Liver (tissue), 9 donors: Measurements from ENCODE around the gene AS3MT. TPM values are rescaled to one million over a fixed set of nuclear protein-coding genes. Genes with fewer than 3 reads are reported as not detected.

Experiments
- DNase-seq: peaks from one replicate; pipeline ENCODE4 v3.0.0-alpha.2; 2017; ENCODE audit warnings: low spot score
- H3K27ac ChIP-seq, 2 donors: one replicate each; pipeline ENCODE4 v1.7.0; 2013; ENCODE audit warnings: inconsistent platforms in 2 of 2, low read length in 2 of 2, control low read depth in 1 of 2, low read depth in 1 of 2, mild to moderate bottlenecking in 1 of 2
- H3K27me3 ChIP-seq, 4 donors: one replicate each; pipeline versions ENCODE4 v1.6.1 to v1.7.0; 2013; ENCODE audit warnings: low read length in 3 of 4, inconsistent platforms in 1 of 4, mild to moderate bottlenecking in 1 of 4, moderate library complexity in 1 of 4; ENCODE audit not compliant: control insufficient read depth in 4 of 4, insufficient read depth in 4 of 4
- H3K36me3 ChIP-seq, 4 donors: one replicate each; pipeline versions ENCODE4 v1.6.1 to v1.7.0; 2013; ENCODE audit warnings: low read length in 3 of 4, mild to moderate bottlenecking in 3 of 4, low read depth in 1 of 4, moderate library complexity in 1 of 4; ENCODE audit not compliant: control insufficient read depth in 4 of 4, insufficient read depth in 3 of 4
- H3K4me1 ChIP-seq, 4 donors: one replicate each; pipeline versions ENCODE4 v1.6.1 to v1.7.0; 2013; ENCODE audit warnings: low read length in 3 of 4, mild to moderate bottlenecking in 3 of 4, moderate library complexity in 1 of 4; ENCODE audit not compliant: control insufficient read depth in 4 of 4, insufficient read depth in 4 of 4
- H3K4me3 ChIP-seq, 3 donors: one replicate each; pipeline versions ENCODE4 v1.6.1 to v1.7.0; 2013; ENCODE audit warnings: low read length in 3 of 3, control low read depth in 1 of 3, low read depth in 1 of 3, mild to moderate bottlenecking in 1 of 3
- H3K9ac ChIP-seq, 2 donors: one replicate each; pipeline ENCODE4 v1.7.0; 2013; ENCODE audit warnings: low read length in 2 of 2, mild to moderate bottlenecking in 2 of 2, moderate library complexity in 2 of 2, control low read depth in 1 of 2, low read depth in 1 of 2
- H3K9me3 ChIP-seq, 4 donors: one replicate each; pipeline versions ENCODE4 v1.6.1 to v1.7.0; 2013; ENCODE audit warnings: low read length in 3 of 4; ENCODE audit not compliant: control insufficient read depth in 4 of 4
- EGR1 ChIP-seq, 2 donors: IDR thresholded peaks; 2 replicates each; pipeline ENCODE4 v1.6.1; 2016 to 2018; ENCODE audit warnings: antibody characterized with exemption in 2 of 2, low read depth in 2 of 2
- FOXA2 ChIP-seq: IDR thresholded peaks from 2 replicates; pipeline ENCODE4 v1.6.1; 2016; ENCODE audit warnings: antibody characterized with exemption
- GABPA ChIP-seq, 2 donors: IDR thresholded peaks in 1 of 2; conservative IDR thresholded peaks in 1 of 2; 2 replicates each; pipeline ENCODE4 v1.6.1; 2016; ENCODE audit warnings: antibody characterized with exemption in 2 of 2, mild to moderate bottlenecking in 1 of 2, moderate library complexity in 1 of 2
- HNF4A ChIP-seq, 2 donors: conservative IDR thresholded peaks; 2 replicates each; pipeline ENCODE4 v1.6.1; 2016; ENCODE audit warnings: antibody characterized with exemption in 2 of 2, mild to moderate bottlenecking in 2 of 2
- JUND ChIP-seq, 2 donors: IDR thresholded peaks; 2 replicates each; pipeline ENCODE4 v1.6.1; 2016; ENCODE audit warnings: antibody characterized with exemption in 2 of 2
- NR2F2 ChIP-seq: IDR thresholded peaks from 2 replicates; pipeline ENCODE4 v1.6.1; 2016; ENCODE audit warnings: antibody characterized with exemption
- RAD21 ChIP-seq, 2 donors: IDR thresholded peaks; 2 replicates each; pipeline ENCODE4 v1.6.1; 2016; ENCODE audit warnings: antibody characterized with exemption in 2 of 2, mild to moderate bottlenecking in 2 of 2
- RXRA ChIP-seq, 2 donors: IDR thresholded peaks; 2 replicates each; pipeline ENCODE4 v1.6.1; 2017 to 2018; ENCODE audit warnings: antibody characterized with exemption in 2 of 2, mild to moderate bottlenecking in 1 of 2
- SP1 ChIP-seq: IDR thresholded peaks from 2 replicates; pipeline ENCODE4 v1.6.1; 2018; ENCODE audit warnings: antibody characterized with exemption, mild to moderate bottlenecking
- TAF1 ChIP-seq: conservative IDR thresholded peaks from 2 replicates; pipeline ENCODE4 v1.6.1; 2016; ENCODE audit warnings: antibody characterized with exemption, mild to moderate bottlenecking
- YY1 ChIP-seq: IDR thresholded peaks from 2 replicates; pipeline ENCODE4 v1.6.1; 2016; ENCODE audit warnings: antibody characterized with exemption, mild to moderate bottlenecking
- WGBS: extraction: QIAGEN DNeasy Blood & Tissue Kit; methylation state at CpG from one replicate; pipeline ENCODE4 v1.1.7; 2013; 5-methylcytosine and 5-hydroxymethylcytosine counted together
- polyA plus RNA-seq, 2 donors: library from polyadenylated mRNA; stranded (reverse) in 1 of 2; unstranded in 1 of 2; fragments of 200-250 nt in 1 of 2; fragments of >200 nt in 1 of 2; fragmentation: Nextera tagmentation in 1 of 2; extraction: Ambion mirVana in 1 of 2; gene quantifications; one replicate each; pipeline versions ENCODE4 v1.2.1 to v1.2.3, GENCODE V29; 2013 to 2015
- total RNA-seq, 2 donors: library from RNA; depleted of rRNA; stranded (reverse); fragments of >200 nt; gene quantifications; one replicate each; pipeline ENCODE4 v1.2.3, GENCODE V29; 2014
- TF ChIP-seq, protein P1 (sequence below): fragments of 150-350 bp; IDR thresholded peaks from 2 replicates; pipeline ENCODE4 v1.5.1; 2017; ENCODE audit warnings: improper control_type of control experiment, low read depth, low read length; ENCODE audit not compliant: missing input control
- TF ChIP-seq, protein P2 (sequence below): IDR thresholded peaks from 2 replicates; pipeline ENCODE4 v1.6.1; 2016; ENCODE audit warnings: antibody characterized with exemption, mild to moderate bottlenecking
- TF ChIP-seq, protein P3 (sequence below): IDR thresholded peaks from 2 replicates; pipeline ENCODE4 v1.6.1; 2016; ENCODE audit warnings: antibody characterized with exemption
- TF ChIP-seq, protein P4 (sequence below): IDR thresholded peaks from 2 replicates; pipeline ENCODE4 v1.6.1; 2016; ENCODE audit warnings: antibody characterized with exemption
- TF ChIP-seq, protein P5 (sequence below): IDR thresholded peaks from 2 replicates; pipeline ENCODE4 v1.6.1; 2016; ENCODE audit warnings: antibody characterized with exemption
- donor health status: healthy.
- donor health status: healthy.
- donor health status: healthy.
- donor health status: healthy.
- donor health status: healthy.

The AS3MT gene
- total and polyA plus RNA-seq, 4 donors, result 13.4 to 38.1 (median 16.2) TPM

DNA sequence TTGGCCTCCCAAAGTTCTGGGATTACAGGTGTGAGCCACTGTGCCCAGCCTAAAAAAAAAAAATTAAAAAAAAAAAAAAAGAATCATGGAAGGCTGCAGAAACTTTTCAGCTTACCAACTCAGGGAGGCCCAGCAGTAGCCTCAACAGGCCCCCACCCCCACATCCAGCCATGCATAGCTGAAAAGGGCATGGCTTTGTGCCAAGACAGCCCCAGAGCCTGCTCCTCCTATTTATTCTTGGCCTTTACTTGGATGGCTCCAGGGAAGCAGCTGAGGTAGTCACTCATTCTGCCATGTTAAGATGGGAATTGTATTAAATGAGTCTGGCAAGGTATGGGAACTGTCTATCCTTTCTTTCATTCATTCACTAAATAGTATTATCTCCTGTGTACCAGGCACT lies 35.1 kb downstream of the AS3MT start:
- peaks cover 0 to 8% (median 0%) of the 10 kb centered on the region in 4 donors for H3K36me3 ChIP-seq
- DNase-seq, result no peak
- no peak overlapping the region for H3K9ac ChIP-seq
- no peak overlapping the region for H3K27ac ChIP-seq
- H3K4me3 ChIP-seq, result no peak overlapping the region
- TF ChIP-seq JUND (IDR thresholded peaks at IDR 0.05) (no peak), YY1 (no peak), EGR1 (IDR thresholded peaks at IDR 0.05; ENCODE audit: low read depth in 2 of 2) (no peak), GABPA (IDR thresholded peaks at IDR 0.05 in 1 of 2, conservative IDR thresholded peaks at IDR 0.05 in 1 of 2) (no peak), HNF4A (conservative IDR thresholded peaks at IDR 0.05) (no peak), NR2F2 (no peak), RAD21 (IDR thresholded peaks at IDR 0.05) (no peak), RXRA (IDR thresholded peaks at IDR 0.05) (no peak), SP1 (no peak), FOXA2 (no peak)
- TF ChIP-seq, protein P1, sequence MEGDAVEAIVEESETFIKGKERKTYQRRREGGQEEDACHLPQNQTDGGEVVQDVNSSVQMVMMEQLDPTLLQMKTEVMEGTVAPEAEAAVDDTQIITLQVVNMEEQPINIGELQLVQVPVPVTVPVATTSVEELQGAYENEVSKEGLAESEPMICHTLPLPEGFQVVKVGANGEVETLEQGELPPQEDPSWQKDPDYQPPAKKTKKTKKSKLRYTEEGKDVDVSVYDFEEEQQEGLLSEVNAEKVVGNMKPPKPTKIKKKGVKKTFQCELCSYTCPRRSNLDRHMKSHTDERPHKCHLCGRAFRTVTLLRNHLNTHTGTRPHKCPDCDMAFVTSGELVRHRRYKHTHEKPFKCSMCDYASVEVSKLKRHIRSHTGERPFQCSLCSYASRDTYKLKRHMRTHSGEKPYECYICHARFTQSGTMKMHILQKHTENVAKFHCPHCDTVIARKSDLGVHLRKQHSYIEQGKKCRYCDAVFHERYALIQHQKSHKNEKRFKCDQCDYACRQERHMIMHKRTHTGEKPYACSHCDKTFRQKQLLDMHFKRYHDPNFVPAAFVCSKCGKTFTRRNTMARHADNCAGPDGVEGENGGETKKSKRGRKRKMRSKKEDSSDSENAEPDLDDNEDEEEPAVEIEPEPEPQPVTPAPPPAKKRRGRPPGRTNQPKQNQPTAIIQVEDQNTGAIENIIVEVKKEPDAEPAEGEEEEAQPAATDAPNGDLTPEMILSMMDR, result no peak
- TF ChIP-seq, protein P2, sequence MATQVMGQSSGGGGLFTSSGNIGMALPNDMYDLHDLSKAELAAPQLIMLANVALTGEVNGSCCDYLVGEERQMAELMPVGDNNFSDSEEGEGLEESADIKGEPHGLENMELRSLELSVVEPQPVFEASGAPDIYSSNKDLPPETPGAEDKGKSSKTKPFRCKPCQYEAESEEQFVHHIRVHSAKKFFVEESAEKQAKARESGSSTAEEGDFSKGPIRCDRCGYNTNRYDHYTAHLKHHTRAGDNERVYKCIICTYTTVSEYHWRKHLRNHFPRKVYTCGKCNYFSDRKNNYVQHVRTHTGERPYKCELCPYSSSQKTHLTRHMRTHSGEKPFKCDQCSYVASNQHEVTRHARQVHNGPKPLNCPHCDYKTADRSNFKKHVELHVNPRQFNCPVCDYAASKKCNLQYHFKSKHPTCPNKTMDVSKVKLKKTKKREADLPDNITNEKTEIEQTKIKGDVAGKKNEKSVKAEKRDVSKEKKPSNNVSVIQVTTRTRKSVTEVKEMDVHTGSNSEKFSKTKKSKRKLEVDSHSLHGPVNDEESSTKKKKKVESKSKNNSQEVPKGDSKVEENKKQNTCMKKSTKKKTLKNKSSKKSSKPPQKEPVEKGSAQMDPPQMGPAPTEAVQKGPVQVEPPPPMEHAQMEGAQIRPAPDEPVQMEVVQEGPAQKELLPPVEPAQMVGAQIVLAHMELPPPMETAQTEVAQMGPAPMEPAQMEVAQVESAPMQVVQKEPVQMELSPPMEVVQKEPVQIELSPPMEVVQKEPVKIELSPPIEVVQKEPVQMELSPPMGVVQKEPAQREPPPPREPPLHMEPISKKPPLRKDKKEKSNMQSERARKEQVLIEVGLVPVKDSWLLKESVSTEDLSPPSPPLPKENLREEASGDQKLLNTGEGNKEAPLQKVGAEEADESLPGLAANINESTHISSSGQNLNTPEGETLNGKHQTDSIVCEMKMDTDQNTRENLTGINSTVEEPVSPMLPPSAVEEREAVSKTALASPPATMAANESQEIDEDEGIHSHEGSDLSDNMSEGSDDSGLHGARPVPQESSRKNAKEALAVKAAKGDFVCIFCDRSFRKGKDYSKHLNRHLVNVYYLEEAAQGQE, result no peak
- TF ChIP-seq, protein P3, sequence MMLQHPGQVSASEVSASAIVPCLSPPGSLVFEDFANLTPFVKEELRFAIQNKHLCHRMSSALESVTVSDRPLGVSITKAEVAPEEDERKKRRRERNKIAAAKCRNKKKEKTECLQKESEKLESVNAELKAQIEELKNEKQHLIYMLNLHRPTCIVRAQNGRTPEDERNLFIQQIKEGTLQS, result no peak
- TF ChIP-seq, protein P4, sequence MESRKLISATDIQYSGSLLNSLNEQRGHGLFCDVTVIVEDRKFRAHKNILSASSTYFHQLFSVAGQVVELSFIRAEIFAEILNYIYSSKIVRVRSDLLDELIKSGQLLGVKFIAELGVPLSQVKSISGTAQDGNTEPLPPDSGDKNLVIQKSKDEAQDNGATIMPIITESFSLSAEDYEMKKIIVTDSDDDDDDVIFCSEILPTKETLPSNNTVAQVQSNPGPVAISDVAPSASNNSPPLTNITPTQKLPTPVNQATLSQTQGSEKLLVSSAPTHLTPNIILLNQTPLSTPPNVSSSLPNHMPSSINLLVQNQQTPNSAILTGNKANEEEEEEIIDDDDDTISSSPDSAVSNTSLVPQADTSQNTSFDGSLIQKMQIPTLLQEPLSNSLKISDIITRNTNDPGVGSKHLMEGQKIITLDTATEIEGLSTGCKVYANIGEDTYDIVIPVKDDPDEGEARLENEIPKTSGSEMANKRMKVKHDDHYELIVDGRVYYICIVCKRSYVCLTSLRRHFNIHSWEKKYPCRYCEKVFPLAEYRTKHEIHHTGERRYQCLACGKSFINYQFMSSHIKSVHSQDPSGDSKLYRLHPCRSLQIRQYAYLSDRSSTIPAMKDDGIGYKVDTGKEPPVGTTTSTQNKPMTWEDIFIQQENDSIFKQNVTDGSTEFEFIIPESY, result no peak
- TF ChIP-seq, protein P5, sequence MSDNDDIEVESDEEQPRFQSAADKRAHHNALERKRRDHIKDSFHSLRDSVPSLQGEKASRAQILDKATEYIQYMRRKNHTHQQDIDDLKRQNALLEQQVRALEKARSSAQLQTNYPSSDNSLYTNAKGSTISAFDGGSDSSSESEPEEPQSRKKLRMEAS, result no peak
- no peaks in the 10 kb centered on the region for H3K9me3 ChIP-seq
- H3K27me3 ChIP-seq, result no peaks in the 10 kb centered on the region
- H3K4me1 ChIP-seq, result no peaks in the 10 kb centered on the region

DNA sequence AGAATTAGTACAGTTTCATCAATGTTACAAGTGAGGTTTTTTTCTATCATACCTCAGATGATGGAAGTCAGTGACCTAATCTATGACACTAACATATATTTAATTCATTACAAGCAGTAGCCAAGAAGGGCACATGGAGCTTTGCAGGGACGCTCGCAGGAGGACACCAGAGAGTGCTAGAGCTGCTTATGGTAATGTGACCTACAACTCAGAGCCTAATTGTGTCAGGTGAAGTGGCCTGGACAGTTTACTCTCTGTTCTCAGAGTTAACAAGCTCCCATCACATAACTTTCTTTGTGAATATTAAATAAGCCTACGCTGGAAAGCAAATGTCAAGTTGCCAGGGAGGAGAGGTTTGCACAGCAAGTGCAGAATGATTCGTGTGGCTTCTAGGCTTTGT lies 37.2 kb downstream of the AS3MT start:
- peaks cover 0 to 2% (median 0%) of the 10 kb centered on the region in 4 donors for H3K4me1 ChIP-seq
- WGBS, result 78% methylated on average over 4 of the region's 4 CpGs
- no peaks in the 10 kb centered on the region for H3K9me3 ChIP-seq
- no peak overlapping the region for H3K27ac ChIP-seq
- H3K4me3 ChIP-seq, result no peak overlapping the region
- no peak overlapping the region for H3K9ac ChIP-seq
- no peaks in the 10 kb centered on the region for H3K36me3 ChIP-seq
- no peak for TF ChIP-seq TAF1
- TF ChIP-seq, protein P4, result no peak
- TF ChIP-seq, protein P1, result no peak
- no peaks in the 10 kb centered on the region for H3K27me3 ChIP-seq
- DNase-seq, result no peak
